HG02588 (cell line): ENCODE data around the gene CALML4.
"Not testable (repeated sequence)": the region's sequence is repeated elsewhere in the genome, so short reads cannot be mapped to it uniquely, and the experiment has no call there.

ENCODE experiments used
- ATAC-seq: cut with Tn5 transposase; IDR thresholded peaks from one replicate; pipeline ENCODE4 v1.9.1; 2021; ENCODE audit warnings: mild to moderate bottlenecking, moderate library complexity; ENCODE audit not compliant: unreplicated experiment

Gene CALML4

DNA sequence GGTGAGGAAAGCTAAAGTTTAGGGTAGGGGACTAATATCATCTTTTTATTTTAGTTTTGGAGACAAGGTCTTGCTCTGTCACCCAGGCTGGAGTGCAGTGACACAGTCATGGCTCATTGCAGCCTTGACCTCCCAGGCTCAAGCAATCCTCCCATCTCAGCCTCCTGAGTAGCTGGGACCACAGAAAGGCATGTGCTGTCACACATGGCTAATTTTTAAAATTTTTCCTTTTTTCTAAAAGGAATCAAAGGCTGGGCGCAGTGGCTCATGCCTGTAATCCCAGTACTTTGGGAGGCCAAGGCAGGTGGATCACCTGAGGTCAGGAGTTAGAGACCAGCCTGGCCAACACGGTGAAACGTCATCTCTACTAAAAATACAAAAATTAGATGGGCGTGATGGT lies 20.3 kb upstream of the CALML4 start:
- ATAC-seq: not testable (repeated sequence)

DNA sequence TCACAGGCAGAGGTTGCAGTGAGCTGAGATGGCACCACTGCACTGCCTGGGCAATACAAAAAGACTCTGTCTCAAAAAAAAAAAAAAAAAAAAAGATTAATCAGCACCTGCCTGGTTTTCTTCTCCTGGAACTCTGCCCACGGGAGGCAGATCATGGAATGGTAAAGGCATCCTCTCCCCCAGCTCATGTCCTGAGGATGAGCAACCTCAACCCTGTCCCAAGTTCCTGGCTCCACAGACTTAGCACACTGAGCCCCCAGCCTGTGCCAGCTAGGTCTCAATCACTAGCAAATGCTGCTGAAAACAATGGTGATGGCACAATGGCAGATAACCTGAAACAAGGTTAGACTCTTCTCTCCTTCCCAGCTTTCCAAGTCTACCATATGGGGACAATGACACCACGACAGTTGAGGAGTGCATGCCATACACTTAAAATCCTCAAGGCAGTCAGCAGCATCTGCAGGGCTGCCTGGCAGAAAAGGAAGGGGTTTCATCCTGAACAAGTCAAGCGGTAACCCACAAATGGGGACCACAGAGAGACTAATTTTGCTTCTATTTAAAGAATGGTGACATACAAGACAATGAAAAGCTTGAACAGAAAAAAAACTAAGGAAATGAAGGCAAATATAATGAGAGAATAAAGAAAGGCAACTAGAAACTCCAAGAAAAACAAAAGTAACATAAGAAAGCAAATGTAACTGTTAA lies 19.6 kb upstream of the CALML4 start:
- ATAC-seq: no peak

- no peak for ATAC-seq
Observed at GRCh38 chr15:68224108-68224507, 19.0 kb upstream of the CALML4 start.

GRCh38 chr15:68223171-68223570 lies 18.0 kb upstream of the CALML4 start:
- ATAC-seq: no peak

GRCh38 chr15:68222432-68222743 lies 17.3 kb upstream of the CALML4 start:
- not testable (repeated sequence) for ATAC-seq

DNA sequence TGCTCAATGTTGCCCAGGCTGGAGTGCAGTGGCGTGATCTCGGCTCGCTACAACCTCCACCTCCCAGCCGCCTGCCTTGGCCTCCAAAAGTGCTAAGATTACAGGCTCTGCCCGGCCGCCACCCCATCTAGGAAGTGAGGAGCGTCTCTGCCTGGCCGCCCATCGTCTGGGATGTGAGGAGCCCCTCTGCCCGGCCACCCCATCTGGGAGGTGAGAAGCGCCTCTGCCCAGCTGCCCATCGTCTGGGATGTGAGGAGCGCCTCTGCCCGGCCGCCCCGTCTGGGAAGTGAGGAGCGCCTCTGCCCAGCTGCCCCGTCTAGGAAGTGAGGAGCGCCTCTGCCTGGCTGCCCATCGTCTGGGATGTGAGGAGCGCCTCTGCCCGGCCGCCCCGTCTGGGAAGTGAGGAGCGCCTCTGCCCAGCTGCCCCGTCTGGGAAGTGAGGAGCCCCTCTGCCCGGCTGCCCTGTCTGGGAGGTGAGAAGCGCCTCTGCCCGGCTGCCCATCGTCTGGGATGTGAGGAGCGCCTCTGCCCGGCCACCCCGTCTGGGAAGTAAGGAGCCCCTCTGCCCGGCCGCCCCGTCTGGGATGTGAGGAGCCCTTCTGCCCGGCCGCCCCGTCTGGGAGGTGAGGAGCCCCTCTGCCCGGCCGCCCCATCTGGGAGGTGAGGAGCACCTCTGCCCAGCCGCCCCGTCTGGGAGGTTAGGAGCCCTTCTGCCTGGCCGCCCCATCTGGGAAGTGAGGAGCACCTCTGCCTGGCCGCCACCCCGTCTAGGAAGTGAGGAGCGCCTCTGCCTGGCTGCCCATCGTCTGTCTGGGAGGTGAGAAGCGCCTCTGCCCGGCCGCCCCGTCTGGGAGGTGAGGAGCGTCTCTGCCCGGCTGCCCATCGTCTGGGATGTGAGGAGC lies 16.6 kb upstream of the CALML4 start:
- not testable (repeated sequence) for ATAC-seq

DNA sequence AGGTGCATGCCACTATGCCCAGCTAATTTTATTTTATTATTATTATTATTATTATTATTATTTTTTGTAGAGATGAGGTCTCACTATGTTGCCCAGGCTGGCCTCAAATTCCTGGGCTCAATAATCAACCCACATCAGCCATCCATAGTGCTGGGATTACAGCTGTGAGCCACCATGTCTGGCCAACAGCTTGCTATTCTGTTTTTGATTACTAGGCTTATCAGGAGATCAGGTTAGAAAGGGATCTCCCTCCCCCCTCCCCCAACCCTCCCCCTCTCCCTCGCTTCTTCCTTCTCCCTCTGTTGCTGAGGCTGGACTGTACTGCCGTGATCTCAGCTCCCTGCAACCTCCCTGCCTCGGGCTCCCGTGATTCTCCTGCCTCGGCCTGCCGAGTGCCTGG lies 15.8 kb upstream of the CALML4 start:
- no peak for ATAC-seq

GRCh38 chr15:68220489-68220888 lies 15.4 kb upstream of the CALML4 start:
- ATAC-seq: no peak

DNA sequence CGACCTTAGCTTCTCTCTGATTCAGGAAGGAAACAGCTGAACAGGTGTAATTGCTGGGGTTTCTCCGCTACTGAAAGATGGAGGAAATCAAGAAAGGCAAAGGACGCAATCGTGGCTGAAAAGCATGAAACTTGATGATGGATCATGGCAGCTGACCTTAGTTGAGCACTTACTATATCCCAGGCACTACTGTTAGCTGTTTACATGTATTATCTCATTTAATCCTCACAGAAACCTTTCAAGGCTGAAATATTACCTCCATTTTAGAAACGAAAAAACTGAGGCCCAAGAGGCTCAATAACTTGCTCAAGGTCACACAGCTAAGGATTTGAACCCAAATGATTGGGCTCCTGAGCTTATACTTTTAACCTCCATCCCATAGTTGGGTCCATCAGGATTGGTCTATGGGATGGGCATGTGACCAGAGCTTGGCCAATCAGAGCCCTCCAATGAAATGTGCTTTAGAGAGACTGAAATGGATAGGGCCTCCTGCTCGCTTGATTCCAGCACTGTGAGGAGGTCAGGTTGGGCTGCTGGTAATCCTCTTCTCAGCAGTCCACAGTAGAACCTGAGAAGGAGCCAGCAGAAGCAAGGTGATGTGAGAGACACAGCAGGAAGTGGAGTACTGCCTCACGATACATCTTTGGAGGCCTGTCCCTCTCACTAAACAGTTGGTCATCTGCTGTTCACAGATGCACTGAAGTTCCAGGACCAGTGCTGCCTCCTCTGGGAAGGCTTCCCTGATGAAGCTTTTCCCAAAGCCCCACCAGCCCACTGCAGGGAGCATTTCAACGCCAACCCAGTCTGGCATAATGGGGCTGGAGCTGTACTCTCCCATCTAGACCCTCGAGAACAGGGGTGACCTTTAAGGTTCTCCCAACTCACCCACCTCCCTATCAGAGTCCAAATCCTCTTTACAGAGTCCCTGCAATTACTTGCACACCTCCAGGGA lies 14.0 kb upstream of the CALML4 start:
- ATAC-seq: no peak

DNA sequence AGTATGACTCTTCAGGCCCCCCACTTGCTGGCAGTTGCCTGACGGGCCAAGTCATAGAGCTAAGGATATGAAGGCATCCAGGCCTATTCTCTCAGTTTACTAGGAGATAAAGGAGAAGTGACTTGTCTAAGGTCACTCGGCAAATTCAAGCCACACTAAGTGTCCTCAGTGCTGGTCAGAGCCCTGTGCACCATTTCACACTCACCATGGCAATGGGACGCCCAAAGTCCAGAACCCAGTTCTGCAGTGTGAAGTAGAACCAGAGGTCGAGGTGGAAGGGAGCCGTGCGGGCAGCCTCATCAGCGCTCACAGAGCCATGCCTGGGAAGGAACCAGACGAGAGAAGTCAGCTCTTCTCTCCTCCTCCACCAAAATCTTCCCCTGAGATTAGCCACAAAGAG lies 13.2 kb upstream of the CALML4 start:
- ATAC-seq: no peak

GRCh38 chr15:68217341-68217740 lies 12.2 kb upstream of the CALML4 start:
- ATAC-seq: no peak

GRCh38 chr15:68214838-68215254 lies 9.7 kb upstream of the CALML4 start:
- no peak for ATAC-seq

GRCh38 chr15:68213991-68214837 lies 9.1 kb upstream of the CALML4 start:
- ATAC-seq: no peak

GRCh38 chr15:68213491-68213845 lies 8.3 kb upstream of the CALML4 start:
- ATAC-seq: not testable (repeated sequence)

DNA sequence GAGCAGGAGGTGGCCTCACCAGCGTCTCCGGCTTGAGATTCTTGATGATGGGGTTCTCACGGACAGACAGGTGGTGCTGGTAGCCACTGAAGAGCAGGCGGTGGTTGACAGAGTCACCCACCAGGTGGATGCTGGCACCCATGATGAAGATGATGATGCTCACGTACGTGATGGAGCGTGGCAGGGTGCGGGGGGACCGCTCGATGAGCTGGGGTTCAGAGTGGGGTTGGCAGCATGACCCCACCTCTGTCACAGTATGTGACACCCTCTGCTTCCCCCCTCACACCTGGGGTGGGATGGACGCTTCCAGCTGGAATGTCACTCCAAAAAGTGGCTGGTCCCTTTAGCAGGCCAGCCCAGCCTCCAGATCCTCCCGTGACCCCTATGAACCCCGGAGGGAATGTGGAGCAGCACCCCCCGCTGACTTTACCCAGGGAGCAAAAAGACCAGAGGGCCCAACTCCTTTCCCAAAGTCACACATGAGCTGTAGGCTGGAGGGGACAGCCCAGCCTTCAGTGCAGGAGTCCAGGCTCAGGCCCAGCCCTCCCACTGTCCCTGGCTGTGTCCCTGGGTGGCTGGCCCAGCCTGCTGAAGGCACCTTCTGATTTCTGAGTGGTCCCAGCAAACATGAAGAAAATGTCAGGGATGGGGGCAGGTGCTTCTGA lies 6.7 kb upstream of the CALML4 start:
- ATAC-seq: no peak

DNA sequence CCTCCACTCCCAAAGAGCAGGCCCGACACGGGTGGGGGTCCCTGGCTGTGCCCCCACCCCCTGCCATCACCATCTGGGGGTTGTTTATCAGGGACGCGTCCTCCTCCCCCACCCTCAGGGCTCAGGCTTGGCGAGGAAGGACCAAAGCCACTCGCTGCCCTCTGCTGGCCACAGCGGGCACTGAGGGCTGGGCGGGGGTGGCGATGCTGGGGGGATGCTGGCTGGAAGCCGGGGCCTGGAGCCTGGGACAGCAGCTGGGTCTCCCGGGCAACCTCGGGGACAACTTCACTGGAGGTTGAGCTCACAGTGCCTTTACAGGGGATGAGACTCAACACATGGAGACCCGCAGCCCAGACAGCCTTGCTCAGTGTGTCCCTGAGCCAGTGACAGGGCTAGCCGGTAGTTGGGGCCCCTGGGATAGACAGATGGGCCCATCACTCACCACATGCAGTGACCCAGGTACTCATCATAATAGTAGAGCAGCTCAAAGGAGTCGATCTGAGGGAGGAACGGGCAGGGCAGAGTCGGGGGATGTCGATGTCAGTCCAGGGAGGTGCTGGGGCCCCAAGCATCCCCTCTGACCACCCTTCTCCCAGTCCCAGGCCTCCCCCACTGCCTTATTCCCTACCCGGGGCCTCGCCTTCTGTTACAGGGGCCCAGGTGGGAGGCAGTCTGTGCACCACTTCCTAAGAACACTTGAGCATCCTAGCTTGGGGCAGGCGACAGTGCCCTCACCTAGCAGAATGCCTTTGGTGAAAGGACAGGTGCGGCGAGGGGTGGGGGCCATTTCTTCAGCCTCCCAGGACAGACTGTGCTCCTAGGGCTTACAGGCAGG lies 5.9 kb upstream of the CALML4 start:
- no peak for ATAC-seq

DNA sequence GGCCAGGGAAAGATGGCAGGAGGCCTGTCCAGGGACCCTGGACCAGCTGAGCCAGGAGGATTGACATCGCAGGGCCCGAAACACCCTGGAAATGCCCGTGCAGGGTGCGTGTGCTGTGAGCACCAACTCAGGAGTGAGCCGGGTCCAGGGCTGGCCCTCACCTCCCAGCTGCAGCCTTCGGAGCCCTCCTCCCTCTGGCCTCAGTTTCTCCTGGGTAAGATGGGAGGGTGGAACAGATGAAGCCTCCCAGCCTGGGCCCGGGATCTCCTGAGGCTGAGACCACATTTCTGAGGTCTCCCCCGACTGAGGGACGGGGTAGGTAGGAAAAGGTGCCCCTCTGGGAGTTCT lies 5.3 kb upstream of the CALML4 start:
- no peak for ATAC-seq

DNA sequence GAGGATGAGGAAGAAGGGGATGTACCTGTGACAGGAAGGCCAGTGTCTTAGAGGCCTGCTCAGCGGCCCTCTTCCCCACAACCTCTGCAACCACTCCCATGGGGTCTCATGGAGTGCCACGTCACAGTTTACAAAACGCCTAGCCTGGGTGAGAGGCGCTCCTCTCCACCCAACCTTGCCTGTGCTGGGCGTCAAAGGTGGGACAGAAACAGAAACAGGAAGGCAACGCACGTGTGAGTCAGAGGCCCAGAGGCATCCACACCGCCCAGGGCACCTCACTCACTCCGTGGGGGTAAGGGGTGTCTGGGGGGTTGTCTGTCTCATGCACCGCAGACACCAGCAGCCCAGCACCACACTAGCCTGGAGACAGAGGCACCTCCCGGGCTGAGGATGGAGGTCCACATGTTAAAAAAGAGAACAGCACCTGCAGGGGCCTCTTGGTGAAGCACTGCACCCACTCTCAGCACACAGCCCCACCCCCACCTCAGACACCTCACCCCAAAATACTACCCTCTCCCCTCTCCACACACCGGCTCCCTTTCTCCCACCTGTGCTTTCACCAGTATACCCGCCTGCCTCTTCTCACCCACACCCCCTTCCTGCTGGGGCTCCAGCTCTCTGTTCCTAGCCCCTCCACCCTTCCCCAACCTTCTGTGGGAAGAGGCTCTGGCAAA lies 4.7 kb upstream of the CALML4 start:
- peak; percentile 48 for ATAC-seq

DNA sequence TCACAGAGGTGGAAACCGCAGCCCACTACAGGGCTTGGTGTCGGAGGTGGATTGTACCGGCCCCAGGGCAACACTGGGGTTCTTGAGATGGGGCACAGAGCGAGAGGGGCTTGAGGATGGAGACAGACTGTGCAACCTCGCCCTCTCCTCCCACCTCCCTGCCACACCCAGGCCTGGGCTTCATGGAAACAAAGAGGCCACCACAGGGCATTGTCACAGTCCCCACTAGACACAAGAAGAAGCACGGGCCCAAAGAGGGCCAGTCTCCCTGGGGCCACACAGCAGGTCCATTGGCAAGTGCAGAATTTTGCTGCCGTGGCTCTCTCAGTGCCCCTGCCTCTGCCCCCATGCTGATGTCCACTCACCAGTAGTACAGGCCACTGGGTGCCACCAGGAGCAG lies 4.1 kb upstream of the CALML4 start:
- ATAC-seq: no peak
